HEK293 (cell line): ENCODE results near the gene SIAH2.

Source experiments
- HOXA7 ChIP-seq: sonication (generic); formaldehyde crosslinking; IDR thresholded peaks from 2 replicates; pipeline ENCODE4 v1.8.1; 2022; ENCODE audit warnings: missing genetic modification reagents, borderline replicate concordance
- KLF10 ChIP-seq: fragments of 450-650 bp; IDR thresholded peaks from 2 replicates; pipeline ENCODE4 v1.5.1; 2018; ENCODE audit warnings: missing biosample characterization, mild to moderate bottlenecking, missing genetic modification characterization
- ZBTB17 ChIP-seq: fragments of 450-650 bp; formaldehyde crosslinking; IDR thresholded peaks from 2 replicates; pipeline ENCODE4 v1.5.1; 2016; ENCODE audit warnings: missing biosample characterization, missing genetic modification characterization
- ZNF2 ChIP-seq: fragments of 450-650 bp; formaldehyde crosslinking; IDR thresholded peaks from 2 replicates; pipeline ENCODE4 v1.5.1; 2016; ENCODE audit warnings: missing biosample characterization, missing genetic modification characterization
- ZNF274 ChIP-seq, 2 experiments: fragments of 200-500 bp in 1 of 2; fragments of 450-650 bp in 1 of 2; sonication (Bioruptor generic) in 1 of 2; formaldehyde crosslinking in 1 of 2; IDR thresholded peaks; 2 replicates each; pipeline versions ENCODE4 v1.5.1 to v1.6.1; 2014 to 2016; ENCODE audit warnings: borderline replicate concordance in 1 of 2, inconsistent platforms in 1 of 2, low read length in 1 of 2, missing biosample characterization in 1 of 2, missing genetic modification characterization in 1 of 2
- ZNF302 ChIP-seq: fragments of 450-650 bp; formaldehyde crosslinking; IDR thresholded peaks from 2 replicates; pipeline ENCODE4 v1.5.1; 2016; ENCODE audit warnings: missing biosample characterization, missing genetic modification characterization, low read depth
- ZNF585B ChIP-seq: fragments of 450-650 bp; formaldehyde crosslinking; IDR thresholded peaks from 2 replicates; pipeline ENCODE4 v1.5.1; 2016; ENCODE audit warnings: missing biosample characterization, missing genetic modification characterization
- ZNF707 ChIP-seq: fragments of 450-650 bp; formaldehyde crosslinking; IDR thresholded peaks from 2 replicates; pipeline ENCODE4 v1.5.1; 2016; ENCODE audit warnings: missing biosample characterization, missing genetic modification characterization
- TF ChIP-seq, protein P1 (sequence below): fragments of 450-650 bp; formaldehyde crosslinking; IDR thresholded peaks from 2 replicates; pipeline ENCODE4 v1.5.1; 2016; ENCODE audit warnings: missing biosample characterization, missing genetic modification characterization
- TF ChIP-seq, protein P2 (sequence below): fragments of 450-650 bp; formaldehyde crosslinking; IDR thresholded peaks from 2 replicates; pipeline ENCODE4 v1.5.1; 2016; ENCODE audit warnings: missing biosample characterization, missing genetic modification characterization
- TF ChIP-seq, protein P3 (sequence below): fragments of 450-650 bp; formaldehyde crosslinking; IDR thresholded peaks from 2 replicates; pipeline ENCODE4 v1.5.1; 2016; ENCODE audit warnings: missing biosample characterization, missing genetic modification characterization

DNA sequence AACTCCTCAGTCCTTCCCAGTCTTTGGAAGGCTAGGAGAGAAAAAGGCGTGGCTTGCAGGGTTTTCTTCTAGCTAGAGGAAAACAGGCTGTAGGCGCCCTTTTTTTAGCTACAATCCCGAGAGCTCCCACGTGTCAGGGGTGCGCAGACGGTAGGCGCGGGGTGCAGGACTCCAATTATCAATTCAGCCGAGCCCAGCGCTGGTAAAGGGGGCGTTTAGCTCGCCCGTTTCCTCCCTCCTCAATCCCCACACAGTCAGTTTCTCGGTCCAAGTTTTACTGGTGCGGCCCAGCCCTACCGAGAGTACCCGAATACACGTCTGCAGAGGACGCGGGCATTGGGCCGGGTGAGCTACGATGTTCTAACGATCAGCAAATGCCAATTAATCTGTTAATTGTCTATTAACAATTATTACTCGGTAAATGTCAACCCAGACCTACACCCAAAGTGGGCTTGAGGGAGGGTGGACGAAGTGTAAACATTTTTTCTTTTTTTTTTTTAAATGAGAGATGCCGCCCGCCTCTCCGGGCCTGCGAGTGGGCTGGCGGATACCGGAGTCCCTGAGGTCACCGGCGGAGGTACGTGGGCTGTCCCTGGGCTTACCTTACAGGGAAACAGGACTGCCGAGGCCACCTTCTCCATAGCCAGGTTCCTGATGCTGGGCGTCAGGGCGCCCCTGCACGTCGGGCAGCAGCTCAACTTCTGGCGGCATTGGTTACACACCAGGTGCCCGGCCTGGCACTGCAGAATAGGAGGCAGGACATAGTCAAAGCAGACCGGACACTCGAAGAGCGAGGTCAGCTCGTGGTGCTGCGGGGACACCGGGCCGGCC lies 923 bp downstream of the SIAH2 start:
- TF ChIP-seq ZNF2 (no peak), ZNF707 (tag by site-specific recombination) (no peak), KLF10 (no peak), ZNF585B (tag by site-specific recombination) (no peak), ZBTB17 (tag by site-specific recombination) (no peak), HOXA7 (CRISPR knock-in tag) (no peak), ZNF302 (tag by site-specific recombination) (no peak), ZNF274 (IDR thresholded peaks at IDR 0.05; ENCODE audit: low read length) (no peak), ZNF274 (tag by site-specific recombination; IDR thresholded peaks at IDR 0.05; ENCODE audit: borderline replicate concordance) (no peak)
- TF ChIP-seq, protein P1, sequence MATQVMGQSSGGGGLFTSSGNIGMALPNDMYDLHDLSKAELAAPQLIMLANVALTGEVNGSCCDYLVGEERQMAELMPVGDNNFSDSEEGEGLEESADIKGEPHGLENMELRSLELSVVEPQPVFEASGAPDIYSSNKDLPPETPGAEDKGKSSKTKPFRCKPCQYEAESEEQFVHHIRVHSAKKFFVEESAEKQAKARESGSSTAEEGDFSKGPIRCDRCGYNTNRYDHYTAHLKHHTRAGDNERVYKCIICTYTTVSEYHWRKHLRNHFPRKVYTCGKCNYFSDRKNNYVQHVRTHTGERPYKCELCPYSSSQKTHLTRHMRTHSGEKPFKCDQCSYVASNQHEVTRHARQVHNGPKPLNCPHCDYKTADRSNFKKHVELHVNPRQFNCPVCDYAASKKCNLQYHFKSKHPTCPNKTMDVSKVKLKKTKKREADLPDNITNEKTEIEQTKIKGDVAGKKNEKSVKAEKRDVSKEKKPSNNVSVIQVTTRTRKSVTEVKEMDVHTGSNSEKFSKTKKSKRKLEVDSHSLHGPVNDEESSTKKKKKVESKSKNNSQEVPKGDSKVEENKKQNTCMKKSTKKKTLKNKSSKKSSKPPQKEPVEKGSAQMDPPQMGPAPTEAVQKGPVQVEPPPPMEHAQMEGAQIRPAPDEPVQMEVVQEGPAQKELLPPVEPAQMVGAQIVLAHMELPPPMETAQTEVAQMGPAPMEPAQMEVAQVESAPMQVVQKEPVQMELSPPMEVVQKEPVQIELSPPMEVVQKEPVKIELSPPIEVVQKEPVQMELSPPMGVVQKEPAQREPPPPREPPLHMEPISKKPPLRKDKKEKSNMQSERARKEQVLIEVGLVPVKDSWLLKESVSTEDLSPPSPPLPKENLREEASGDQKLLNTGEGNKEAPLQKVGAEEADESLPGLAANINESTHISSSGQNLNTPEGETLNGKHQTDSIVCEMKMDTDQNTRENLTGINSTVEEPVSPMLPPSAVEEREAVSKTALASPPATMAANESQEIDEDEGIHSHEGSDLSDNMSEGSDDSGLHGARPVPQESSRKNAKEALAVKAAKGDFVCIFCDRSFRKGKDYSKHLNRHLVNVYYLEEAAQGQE (tag by site-specific recombination), result no peak
- TF ChIP-seq, protein P2, sequence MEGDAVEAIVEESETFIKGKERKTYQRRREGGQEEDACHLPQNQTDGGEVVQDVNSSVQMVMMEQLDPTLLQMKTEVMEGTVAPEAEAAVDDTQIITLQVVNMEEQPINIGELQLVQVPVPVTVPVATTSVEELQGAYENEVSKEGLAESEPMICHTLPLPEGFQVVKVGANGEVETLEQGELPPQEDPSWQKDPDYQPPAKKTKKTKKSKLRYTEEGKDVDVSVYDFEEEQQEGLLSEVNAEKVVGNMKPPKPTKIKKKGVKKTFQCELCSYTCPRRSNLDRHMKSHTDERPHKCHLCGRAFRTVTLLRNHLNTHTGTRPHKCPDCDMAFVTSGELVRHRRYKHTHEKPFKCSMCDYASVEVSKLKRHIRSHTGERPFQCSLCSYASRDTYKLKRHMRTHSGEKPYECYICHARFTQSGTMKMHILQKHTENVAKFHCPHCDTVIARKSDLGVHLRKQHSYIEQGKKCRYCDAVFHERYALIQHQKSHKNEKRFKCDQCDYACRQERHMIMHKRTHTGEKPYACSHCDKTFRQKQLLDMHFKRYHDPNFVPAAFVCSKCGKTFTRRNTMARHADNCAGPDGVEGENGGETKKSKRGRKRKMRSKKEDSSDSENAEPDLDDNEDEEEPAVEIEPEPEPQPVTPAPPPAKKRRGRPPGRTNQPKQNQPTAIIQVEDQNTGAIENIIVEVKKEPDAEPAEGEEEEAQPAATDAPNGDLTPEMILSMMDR (tag by site-specific recombination), result no peak
- TF ChIP-seq, protein P3, sequence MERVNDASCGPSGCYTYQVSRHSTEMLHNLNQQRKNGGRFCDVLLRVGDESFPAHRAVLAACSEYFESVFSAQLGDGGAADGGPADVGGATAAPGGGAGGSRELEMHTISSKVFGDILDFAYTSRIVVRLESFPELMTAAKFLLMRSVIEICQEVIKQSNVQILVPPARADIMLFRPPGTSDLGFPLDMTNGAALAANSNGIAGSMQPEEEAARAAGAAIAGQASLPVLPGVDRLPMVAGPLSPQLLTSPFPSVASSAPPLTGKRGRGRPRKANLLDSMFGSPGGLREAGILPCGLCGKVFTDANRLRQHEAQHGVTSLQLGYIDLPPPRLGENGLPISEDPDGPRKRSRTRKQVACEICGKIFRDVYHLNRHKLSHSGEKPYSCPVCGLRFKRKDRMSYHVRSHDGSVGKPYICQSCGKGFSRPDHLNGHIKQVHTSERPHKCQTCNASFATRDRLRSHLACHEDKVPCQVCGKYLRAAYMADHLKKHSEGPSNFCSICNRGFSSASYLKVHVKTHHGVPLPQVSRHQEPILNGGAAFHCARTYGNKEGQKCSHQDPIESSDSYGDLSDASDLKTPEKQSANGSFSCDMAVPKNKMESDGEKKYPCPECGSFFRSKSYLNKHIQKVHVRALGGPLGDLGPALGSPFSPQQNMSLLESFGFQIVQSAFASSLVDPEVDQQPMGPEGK (tag by site-specific recombination), result no peak
